Measurements from ENCODE around the gene UNC13D. TPM values are rescaled to one million over a fixed set of nuclear protein-coding genes. Genes with fewer than 3 reads are reported as not detected.
"Not testable (repeated sequence)": the region's sequence is repeated elsewhere in the genome, so short reads cannot be mapped to it uniquely, and the experiment has no call there.

UNC13D gene
- total and polyA plus RNA-seq, 7 donors: 1.7 to 12.8 (median 5.1) TPM

DNA sequence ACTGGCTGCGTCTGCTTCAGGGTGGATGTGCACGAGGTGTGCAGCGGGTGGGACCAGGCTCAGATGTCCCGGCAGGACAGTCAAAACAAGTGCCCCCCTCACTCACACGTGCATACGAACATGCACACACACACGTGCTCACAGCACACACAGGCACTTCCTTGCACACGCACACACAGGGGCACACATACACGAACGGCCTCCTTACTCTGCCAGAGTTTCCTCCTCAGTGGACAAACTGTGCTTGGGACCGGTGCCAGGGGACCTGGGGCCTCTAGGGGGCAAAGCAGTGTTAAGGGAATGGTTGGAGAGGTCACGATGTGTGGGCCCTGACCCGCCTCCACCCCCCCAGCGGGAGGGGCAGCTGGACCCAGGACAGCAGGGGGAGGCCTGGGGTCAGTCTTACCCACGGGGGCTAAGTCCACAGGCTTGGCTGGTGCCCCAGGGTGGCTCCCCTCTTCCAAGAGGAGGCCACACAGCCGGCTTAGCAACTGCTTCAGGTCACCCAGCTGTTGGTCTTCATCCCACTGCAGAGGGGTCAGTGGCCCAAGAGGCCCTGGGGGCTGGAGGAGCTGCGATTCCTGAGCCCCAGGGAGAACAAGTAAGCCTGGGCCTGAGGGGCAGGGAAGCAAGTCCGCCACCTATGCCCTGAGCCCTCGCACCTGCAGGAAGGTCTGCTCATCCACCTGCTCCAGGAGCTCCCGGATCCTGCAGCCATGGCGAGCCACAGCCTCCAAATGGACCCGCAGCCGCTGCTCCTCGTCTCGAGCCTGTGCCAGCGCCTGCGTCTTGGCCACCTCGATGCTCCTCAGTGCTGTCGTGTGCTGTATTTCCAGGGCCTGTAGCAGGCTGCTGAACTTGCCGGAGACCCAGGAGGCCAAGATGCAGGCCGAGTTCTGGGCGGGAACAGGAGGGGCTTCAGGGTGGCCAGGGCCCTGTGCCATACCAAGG is 47.7 kb upstream of the UNC13D start:
- Histone ChIP-seq H3K27ac (peak overlapping the region; percentile 30), H3K4me1 (peaks cover 21% of the 10 kb centered on the region), H3K4me3 (no peak overlapping the region), H3K9me3 (no peaks in the 10 kb centered on the region), H3K36me3 (ENCODE audit: insufficient read depth in 1 of 2, low read depth in 1 of 2) (peaks cover 0 to 46% of the 10 kb centered on the region in 2 donors), H3K27me3 (ENCODE audit: insufficient read depth in 3 of 3, low read length in 2 of 3) (no peaks in the 10 kb centered on the region)
- 73 to 80% (median 75%) methylated on average over 30 to 32 of the region's 32 CpGs for WGBS, 3 donors
- ATAC-seq: no peak
- TF ChIP-seq, protein P1, sequence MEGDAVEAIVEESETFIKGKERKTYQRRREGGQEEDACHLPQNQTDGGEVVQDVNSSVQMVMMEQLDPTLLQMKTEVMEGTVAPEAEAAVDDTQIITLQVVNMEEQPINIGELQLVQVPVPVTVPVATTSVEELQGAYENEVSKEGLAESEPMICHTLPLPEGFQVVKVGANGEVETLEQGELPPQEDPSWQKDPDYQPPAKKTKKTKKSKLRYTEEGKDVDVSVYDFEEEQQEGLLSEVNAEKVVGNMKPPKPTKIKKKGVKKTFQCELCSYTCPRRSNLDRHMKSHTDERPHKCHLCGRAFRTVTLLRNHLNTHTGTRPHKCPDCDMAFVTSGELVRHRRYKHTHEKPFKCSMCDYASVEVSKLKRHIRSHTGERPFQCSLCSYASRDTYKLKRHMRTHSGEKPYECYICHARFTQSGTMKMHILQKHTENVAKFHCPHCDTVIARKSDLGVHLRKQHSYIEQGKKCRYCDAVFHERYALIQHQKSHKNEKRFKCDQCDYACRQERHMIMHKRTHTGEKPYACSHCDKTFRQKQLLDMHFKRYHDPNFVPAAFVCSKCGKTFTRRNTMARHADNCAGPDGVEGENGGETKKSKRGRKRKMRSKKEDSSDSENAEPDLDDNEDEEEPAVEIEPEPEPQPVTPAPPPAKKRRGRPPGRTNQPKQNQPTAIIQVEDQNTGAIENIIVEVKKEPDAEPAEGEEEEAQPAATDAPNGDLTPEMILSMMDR (IDR thresholded peaks at IDR 0.05): no peak
- intact Hi-C loops (cut with DNase I): loop anchor here in 1 of 2 donors (5.0 kb wide), 1 partner anchor 35 kb away; the partner anchor contains the start of gene WBP2
- no peak for DNase-seq

DNA sequence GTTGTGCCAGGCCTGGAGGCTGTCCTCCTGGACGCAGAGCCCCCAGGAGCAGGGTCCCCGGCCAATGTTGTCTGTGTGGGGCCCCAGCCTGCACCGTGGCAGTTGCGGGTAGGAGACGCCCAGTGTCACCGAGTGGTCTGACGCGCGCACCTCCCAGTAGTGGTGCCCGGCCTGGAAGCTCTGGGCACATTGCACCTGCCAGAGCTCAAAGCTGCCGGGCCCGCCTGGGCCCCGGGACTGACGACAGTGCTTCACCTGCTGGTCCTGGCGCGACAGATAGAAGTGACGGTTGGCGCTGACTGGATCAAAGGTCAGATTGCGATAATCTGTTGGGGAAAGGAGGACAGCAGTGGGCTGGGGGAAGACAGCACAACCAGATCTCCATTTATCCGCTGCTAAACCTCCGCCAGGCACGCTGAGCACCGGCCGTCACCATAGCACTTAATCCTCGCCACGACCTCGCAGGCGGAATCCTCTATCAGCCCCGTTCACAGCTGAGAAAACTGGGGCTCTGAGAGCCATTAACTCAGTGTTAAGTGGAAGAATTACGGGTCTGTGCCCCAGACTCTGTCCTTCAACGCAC is 46.9 kb upstream of the UNC13D start:
- DNase-seq: no peak
- Histone ChIP-seq H3K4me3 (no peak overlapping the region), H3K27ac (no peak overlapping the region), H3K36me3 (ENCODE audit: insufficient read depth in 1 of 2, low read depth in 1 of 2) (peaks cover 0 to 46% of the 10 kb centered on the region in 2 donors), H3K9me3 (no peaks in the 10 kb centered on the region), H3K27me3 (ENCODE audit: insufficient read depth in 3 of 3, low read length in 2 of 3) (no peaks in the 10 kb centered on the region), H3K4me1 (peaks cover 21% of the 10 kb centered on the region)
- TF ChIP-seq, protein P1 (IDR thresholded peaks at IDR 0.05): no peak
- no peak for ATAC-seq
- 88 to 89% (median 88%) methylated on average over 29 to 31 of the region's 31 CpGs for WGBS, 3 donors
- intact Hi-C loops (cut with DNase I): loop anchor here in 1 of 2 donors (5.0 kb wide), 1 partner anchor 34 kb away; the partner anchor contains the start of gene WBP2

DNA sequence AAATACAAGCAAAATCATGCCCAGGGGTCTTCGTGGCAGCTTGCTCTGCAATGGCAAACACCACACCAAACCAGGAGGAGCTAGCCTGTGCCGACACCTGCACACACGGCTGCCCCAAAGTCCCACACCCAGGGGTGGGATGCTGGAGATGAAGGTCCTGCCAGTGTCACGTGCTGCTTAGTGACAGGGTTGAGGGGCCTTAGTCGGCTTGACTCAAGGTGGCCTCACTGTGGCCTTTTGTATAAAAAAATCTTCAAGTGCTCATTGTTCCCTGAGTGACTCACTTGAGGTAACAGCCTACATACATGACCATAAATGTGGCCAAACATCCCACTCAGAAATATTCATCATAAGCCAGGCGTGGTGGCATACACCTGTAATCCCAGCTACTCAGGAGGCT is 45.2 kb upstream of the UNC13D start:
- ATAC-seq (no peak), DNase-seq (no peak)
- WGBS, 3 donors: 73 to 75% (median 74%) methylated on average over 6 of the region's 6 CpGs
- Histone ChIP-seq H3K36me3 (ENCODE audit: insufficient read depth in 1 of 2, low read depth in 1 of 2) (peaks cover 0 to 46% of the 10 kb centered on the region in 2 donors), H3K4me1 (peaks cover 8% of the 10 kb centered on the region), H3K4me3 (no peak overlapping the region), H3K9me3 (no peaks in the 10 kb centered on the region), H3K27me3 (ENCODE audit: insufficient read depth in 3 of 3, low read length in 2 of 3) (no peaks in the 10 kb centered on the region), H3K27ac (no peak overlapping the region)
- intact Hi-C loops (cut with DNase I): no loop called here
- TF ChIP-seq, protein P1 (IDR thresholded peaks at IDR 0.05): no peak

DNA sequence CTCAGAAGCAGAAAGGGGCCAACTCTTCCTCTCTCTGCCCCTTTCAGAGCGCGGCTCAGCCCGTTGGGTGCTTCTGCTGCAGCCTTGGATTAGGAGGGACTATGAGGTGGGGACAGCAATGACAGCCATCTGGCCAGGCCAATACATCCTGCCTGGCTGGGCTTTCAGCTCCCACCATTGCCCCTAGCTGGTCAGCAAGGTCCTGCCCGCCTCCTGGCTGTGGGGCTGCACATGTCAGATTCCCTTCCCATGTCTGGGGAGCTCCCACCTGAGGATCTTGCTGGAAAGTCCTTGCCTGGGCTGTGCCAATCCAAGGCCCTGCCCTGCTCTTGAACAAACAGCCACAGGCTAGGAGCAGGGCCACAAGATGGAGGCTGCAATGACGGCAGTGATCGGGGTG is 44.3 kb upstream of the UNC13D start:
- Histone ChIP-seq H3K36me3 (ENCODE audit: insufficient read depth in 1 of 2, low read depth in 1 of 2) (peaks cover 0 to 46% of the 10 kb centered on the region in 2 donors), H3K4me3 (no peak overlapping the region), H3K27me3 (ENCODE audit: insufficient read depth in 3 of 3, low read length in 2 of 3) (no peaks in the 10 kb centered on the region), H3K9me3 (no peaks in the 10 kb centered on the region), H3K4me1 (peaks cover 8% of the 10 kb centered on the region), H3K27ac (no peak overlapping the region)
- intact Hi-C loops (cut with DNase I): no loop called here
- no peak for DNase-seq
- TF ChIP-seq, protein P1 (IDR thresholded peaks at IDR 0.05): no peak
- WGBS, 3 donors: 79 to 85% (median 83%) methylated on average over 6 of the region's 6 CpGs
- ATAC-seq: no peak

DNA sequence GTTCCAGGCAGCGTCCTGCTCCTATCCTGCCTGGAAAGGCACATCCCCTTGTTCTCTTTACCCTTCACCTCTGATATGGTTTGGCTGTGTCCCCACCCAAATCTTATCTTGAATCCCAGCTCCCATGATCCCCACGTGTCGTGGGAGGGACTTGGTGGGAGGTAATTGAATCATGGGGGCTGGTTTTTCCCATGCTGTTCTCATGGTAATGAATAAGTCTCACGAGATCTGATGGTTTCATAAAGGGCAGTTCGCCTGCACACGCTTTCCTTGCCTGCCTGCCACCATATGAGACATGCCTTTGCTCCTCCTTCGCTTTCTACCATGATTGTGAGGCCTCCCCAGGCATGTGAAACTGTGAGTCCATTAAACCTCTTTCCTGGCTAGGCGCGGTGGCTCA is 41.7 kb upstream of the UNC13D start:
- H3K36me3 ChIP-seq (ENCODE audit: insufficient read depth in 1 of 2, low read depth in 1 of 2): peaks cover 0 to 28% of the 10 kb centered on the region in 2 donors
- H3K9me3 ChIP-seq; DNase-seq; H3K27ac ChIP-seq; intact Hi-C loops (cut with DNase I); H3K27me3 ChIP-seq (ENCODE audit: insufficient read depth in 3 of 3, low read length in 2 of 3); H3K4me3 ChIP-seq; ATAC-seq; H3K4me1 ChIP-seq: not testable (repeated sequence)
- 82 to 90% (median 87%) methylated on average over 9 of the region's 9 CpGs for WGBS, 3 donors
